Hematopoietic multipotent progenitor cell (in vitro differentiated cells): ENCODE results near the gene RARB. TPM values are rescaled to one million over a fixed set of nuclear protein-coding genes. Genes with fewer than 3 reads are reported as not detected.

Experiments used
- DNase-seq, 3 donors: peaks; one replicate each; pipeline ENCODE4 v3.0.0-alpha.2; 2011 to 2015; ENCODE audit warnings: low read depth in 2 of 3, low spot score in 2 of 3
- total RNA-seq: library from RNA; depleted of rRNA; stranded (reverse); fragments of >200 nt; gene quantifications from one replicate; pipeline ENCODE4 v1.2.3, GENCODE V29; 2012

Gene RARB
- total RNA-seq, 1 donor: under 0.01 TPM

DNA sequence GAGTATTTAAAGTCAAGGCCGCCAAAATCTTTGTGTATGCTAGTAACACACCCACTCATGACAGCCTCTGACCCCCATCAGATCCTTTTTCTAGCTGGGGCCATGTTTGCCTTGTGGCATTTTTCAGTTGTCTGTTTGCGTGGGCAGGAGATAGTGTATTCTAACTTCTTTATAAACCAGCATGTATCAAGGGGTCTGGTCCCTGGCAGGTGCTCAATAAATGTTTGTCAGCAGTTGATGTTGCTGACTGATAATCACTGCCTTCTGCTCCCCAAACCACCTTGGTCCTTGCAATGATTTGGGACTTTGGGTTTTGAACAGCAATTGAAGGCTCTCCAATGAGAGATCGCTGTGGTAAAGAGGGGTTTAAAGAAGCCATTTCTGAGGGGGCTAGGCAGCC, 19.2 kb downstream of the RARB start:
- no peak for DNase-seq

DNA sequence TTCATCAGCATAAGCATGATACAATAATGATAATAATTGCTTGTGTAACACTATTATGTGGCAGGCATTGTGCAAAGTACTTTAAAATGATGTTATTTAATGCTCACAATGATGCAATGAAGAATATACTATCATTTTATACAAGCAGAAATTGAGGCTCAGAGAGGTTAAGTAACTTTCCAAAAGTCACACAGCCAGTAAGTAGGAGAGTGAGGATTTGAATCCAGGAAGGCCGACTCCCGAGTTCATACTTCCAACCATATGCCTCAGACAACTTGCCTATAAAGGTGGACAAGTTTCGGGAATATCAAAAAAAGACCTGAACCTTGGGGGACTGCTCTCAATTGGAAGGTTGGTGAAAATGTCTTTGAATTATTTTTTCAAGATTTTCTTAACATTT, 19.9 kb downstream of the RARB start:
- DNase-seq: no peak

DNA sequence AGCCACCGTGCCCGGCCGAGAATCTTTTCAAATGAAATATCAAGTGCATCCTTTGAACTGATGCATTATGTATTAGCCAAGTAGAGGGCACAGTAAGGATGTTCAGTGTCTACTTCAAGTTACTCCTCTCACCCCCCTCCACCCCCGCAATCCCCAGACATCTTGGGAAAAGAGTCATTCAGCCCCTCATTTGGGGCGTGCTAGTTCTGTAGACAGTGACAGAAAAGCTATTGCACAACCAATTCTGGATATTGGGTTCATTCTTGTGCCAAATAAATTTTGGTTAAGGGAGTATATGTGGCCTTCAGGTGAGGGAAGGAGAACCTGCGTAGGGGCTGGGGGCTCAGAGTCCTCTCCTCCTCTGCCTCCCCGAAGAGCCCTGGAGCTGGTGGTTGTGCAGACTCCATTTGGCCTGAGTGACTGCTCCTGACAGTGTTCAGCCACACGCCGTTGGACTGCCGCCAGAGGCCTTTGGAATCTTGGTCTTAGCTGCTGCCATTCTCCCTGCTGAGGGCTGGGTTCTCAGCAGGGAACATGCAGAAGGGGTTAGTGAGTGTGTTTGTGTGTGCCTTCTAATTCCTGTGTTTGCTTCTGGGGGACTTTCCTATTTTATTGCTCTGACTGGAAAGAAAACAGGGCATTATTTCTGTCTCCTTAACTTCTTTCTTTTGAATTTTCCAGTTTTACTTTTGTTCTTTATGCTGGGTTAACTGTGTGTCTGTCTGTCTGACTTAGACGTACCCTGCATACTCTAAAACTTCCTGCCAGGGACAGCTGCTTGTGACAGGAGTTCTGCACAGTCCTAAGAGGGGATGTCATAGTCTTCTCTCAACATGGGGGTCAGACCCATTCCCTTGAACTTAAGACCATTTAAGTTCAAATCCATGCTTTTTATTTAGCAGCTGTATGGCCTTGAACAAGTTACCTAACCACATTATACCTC, 21.0 kb downstream of the RARB start:
- no peak for DNase-seq

DNA sequence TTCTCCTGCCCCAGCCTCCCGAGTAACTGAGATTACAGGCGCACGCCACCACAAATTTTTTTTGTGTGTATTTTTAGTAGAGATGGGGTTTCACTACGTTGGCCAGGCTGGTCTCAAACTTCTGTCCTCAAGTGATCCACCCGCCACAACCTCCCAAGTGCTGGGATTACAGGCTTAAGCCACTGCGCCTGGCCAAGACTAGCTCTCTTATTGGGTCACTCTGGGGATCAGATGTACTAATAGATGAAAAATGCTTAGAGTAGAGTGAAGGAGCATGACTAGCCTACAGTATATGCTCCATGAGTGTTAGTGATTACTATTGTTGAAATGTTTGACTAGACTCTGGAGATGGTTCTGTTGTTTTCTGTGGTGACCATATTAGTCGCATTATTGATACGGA, 21.8 kb downstream of the RARB start:
- no peak for DNase-seq

DNA sequence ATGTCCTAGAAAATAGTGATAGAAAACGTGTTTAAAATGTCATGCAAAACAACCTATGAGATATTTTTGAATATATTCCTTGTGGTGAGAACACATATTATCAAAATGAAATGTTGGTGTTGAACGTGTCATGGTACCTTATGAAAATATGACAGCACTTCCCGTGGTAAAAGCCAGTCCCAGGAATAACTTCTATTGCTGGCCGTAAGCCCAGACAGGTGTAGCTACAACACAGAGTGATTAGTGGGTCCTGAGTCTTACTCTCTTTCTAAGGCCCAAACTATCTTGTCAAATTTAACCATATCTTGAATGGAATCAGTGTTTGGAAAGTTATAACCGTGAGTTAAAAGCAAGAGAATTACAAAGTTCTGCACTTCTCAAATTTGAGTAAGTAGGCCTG, 24.1 kb downstream of the RARB start:
- no peak for DNase-seq

DNA sequence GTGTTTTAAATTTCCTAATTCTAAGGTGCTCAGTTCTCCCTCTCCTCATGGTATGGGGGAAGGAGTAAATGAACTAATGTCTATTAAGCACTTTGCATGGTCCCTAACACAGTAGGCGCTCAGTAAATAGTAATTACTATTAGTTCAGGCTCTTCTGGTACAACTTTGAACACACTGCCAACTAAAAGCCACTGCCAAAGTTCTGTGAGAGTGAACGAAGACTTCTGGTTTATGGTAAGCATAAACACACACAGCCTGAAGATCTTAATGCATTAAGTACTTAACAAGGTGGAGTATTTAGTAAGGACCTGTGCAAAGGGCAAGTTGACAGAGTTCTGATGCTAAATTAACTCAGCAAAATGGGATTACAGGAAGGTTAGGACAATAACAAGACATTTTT, 24.7 kb downstream of the RARB start:
- no peak for DNase-seq

DNA sequence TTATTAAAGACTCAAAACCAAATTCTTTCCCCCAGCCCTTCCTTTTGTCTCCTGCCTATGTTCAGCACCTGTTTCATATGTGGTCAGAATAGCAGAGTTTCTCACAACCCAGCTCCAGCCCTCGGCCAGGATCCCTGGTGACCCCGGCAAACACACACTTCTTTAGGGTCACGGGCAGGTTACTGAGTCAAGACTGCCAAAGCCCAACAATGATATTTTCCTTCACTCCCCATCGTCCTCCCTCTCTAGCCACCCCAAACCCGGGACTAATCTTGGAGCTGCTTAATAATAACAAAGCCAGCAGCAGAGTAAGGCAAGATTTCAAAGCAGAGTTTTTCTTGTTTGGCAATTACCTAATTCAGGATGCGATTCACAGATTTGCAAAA, 25.5 kb downstream of the RARB start:
- no peak for DNase-seq

DNA sequence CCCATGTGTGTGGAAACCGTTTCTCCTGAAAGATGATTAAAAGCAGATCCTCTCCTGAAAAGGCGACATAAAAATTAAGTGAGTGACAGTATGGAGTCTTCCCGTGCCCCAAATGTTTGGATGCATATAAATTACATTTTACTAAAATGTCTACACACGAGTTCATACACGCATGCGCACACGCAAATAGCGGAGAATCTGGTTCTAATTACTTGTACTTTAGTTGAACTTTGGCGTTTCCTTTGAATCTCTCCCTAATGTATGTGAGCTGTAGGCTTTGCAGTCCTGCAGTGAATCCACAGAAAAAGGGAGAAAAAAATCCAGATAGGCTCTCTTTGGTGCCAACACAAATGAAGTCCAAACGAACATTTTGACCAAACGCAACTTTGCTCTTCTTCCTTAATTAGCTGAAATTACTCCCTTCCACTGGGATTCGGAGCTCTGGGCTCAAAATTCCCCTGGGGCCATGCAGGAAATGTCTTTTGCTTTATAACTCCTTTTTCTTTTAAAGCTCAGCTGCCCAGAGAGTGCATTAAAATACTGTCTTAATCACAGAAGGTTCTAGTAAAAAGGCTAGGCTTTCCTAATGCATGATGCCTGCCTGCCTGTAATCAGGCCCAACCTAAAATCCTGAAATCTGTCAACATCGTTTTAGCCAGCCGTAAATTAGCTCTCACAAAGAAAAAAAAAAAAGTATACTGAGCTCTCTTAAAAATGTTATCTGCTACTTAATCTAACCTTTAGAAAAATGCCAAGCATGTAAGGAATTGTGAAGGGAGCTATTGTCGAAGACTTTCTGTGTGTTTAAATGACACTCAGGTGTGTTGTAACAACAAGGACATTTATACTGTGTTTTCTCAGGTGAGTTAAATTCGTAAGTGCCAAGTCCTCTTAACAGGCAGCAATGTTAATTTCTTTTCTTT, 26.2 kb downstream of the RARB start:
- no peak for DNase-seq

DNA sequence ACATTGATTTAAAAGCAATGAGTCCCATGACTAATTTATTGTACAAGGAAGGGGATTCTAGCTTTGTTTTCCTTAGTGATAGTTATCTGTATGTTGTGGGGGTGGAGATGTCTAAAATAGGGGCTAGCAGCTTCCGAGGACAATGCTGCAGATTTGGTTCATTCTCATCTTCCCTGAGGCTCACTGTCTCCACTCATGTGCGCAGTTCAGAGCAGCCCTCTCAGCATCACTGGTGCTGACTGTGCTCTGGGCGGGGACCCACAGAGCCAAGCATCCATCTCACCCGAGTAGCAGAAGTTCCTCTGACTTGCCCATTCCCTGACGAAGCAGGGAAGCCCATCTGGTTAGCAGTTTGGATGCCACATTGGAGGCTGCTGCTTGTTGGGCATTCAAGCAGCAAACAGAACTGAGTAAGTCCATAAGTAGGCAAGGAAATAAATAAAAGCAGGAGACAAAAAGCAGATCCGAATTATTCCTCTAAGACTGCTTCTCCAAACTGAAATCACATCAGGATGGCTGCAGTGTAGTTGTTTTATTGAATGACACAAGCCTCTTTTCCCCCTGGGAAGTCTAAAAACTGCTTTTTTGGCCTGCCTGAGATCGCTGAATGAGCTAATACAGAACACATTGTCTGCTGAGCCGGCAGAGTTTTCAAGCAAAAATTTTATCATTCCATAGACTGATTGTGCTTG, 27.5 kb downstream of the RARB start:
- no peak for DNase-seq

DNA sequence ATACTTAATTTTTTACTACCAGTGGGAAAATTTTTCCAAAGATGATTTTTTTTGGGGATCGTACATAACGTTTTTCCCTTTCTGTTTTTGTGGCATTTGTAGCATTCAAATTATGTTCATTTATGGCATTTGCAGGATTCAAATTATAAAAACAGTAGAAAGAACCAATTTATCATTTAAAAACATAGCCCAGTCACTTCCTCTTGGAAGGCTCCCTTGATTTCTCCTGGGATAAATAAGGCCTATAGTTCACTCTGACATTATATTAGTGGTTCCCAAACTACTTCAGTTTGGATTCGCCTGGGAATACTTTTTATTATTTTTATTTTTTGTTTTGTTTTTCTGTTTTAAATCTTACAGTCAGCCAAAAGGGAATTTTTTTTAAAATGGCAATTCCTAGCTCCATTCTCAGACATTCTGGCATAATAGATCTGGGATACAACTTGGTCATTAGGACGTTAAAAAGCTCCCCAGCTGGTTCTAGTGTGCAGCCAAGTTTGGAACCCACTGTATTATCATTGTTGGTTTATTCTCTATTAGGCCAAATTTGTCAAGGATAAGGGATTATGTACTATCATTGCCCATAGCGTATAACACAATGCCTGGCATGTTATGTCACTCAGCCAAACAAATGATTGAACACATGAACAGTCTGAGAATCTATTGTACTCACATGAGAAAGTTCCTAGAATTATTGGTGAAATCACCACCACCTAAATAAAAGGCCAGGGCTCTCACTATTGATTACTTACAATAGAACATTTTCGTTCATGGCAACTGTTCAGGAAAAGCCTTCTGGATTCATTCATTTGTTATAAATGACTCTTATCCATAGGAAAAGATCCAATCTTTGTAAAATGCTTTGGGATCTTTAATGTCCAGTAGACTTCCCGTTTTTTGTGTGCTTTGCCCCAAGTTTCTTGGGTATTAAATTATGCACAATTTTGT, 28.9 kb downstream of the RARB start:
- no peak for DNase-seq

DNA sequence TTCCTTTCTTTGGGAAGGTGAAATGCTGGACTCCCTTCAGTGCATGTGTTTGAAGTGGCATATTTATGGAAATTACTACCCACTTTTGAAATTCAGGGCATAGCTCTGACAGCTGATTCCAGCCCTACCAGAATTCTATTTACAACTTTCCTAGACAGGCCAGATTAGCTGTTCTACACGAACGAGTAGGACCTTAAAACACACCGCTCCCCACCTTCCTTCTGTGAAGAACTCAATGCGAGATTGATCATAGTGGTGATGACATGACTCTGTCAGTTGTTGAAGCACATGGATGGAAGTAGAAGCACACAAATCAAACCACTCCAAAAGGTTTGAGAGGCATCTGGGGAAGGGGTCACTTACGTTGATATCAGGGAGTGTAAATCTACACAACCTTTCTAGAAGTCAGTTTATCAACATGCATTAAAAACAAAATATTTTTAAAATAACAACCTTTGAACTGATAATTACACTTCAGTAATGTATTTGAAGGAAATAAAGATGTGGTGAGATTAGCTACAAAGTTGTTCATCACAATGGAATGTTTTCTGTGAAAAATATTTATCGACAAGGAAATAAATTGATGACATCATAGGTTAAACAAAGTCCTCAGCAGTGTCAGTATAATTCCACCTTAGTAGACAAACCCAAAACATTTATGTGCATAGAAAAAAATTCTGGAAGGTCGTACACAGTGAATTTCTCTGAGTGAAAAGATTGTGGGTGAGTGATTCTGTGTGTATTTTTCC, 29.8 kb downstream of the RARB start:
- DNase-seq: no peak

DNA sequence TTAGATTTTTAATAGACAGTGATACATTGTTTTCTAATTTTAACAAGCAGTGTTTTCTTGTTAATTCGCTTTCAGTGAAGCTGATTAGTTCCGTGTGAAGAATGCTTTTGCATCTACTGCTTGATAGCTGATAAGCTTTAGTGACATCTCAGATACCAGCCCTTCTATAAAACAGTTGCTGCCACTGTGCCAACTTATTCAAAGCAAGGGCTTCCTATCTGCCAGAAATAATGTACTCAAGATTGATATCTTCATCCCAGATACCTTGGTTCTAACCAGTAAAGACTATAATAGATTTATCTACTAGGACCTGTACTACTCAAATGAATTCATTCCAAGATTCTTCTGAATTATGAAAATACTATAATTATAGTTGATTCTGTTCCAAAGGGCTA, 30.4 kb downstream of the RARB start:
- DNase-seq: no peak

DNA sequence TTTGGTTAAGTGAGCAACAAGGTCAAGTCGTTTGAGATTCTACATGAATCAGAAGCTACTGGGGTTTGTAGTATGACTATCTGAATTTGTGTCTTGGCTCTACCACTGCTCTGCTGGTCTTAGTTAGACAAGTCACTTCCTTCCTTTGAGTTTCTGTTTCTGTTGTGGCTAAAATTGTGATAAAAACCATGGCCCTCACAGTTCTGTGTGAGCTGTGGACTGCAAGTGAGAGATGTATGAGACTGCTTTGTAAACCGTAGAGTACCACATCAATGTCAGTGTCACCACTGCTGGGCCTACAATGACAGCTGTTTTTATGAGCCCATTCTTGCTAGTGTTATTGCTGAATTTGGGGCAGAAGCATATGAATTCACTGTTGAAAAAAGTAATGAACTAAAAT, 32.7 kb downstream of the RARB start:
- DNase-seq: peak in 2 of 3 donors; percentile 35 to 73

DNA sequence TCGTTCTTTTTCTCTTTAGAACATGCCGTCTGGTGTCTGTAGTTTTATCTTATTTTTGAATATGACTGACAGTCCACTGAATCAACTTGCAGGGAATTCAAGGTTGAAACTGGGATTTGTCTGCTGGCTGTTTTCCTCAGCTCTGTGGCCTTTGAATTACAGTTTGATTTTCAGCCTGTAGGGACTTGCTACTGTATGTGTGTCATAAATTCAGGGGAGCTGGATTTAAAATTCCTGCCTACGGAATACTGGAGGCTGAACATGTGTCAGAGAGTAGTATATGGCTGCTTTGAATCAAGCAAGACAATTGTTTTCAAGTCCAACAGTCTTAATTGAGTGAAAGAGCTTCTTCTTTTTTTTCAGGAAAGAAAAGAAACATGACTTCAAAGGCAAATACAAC, 33.9 kb downstream of the RARB start:
- DNase-seq: no peak

DNA sequence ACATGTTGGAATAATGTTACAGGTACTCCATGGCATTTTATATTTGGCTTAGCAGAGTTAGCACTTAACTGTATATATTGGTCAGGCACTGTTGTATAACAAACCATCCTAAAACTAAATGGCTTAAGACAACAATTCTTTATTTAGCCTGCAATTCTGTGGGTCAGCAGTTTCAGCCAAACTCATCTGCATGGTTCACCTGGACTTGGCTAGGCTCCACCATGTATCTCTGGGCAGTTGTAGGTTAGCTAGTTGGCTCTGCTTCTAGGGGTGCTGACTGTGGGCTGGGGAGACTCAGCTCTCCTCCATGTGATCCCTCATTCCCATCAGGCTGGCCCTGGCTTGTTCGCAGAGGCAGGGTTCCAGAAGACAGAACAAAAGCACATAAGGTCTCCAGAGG, 34.4 kb downstream of the RARB start:
- DNase-seq: no peak

DNA sequence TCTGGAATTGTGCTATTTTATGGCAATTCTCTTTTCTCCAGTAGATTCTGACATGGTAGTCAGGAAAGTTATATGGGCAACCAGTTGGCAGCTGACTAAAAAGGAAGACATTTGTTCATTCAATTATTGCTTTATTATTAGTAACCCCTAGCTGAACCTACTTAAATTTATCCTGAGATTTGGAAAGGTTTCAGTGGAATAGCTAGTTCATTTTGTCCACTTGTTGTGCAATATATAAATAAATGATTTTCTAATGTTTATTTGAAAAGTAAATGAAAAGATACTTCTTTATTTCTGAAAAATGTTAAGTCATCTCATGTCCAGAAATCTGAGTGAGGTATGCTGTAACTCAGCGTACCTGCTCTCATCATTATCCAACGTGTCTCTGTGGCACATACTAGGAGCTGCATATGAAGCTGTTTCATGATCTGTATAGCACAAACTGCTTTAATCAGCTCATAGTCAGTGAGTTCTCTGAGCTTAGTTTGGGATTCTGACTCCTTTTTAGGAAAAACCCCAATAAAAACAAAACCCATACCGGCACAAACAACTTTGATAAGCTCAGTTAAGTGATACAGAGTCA, 35.9 kb downstream of the RARB start:
- no peak for DNase-seq

DNA sequence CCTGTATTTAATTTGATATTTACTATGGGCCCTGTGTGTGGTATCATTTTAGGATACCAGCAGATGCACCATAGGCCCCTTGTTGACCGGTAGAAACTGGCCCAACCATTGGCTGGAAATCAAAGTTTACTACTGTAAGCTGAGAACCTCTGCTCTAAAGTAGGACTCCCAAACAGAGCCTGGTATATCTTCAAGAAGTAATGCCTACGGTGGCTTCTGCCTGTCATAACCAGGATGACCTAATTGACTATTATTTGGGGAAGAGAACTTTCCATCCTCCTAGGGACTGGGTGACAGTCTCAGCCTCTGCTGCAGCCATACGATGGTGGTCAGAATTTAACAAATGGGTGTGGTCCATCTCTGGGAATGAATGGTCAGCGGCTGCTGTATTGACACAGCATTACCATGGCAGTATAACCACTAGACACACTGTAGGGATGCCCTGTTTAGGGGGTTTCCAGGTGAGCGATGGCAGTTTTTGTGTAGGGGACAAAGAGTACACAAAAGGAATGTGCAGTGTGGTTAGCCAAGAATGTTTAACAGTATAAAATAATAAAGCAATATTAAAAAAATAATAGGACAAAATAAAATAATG, 37.3 kb downstream of the RARB start:
- no peak for DNase-seq

DNA sequence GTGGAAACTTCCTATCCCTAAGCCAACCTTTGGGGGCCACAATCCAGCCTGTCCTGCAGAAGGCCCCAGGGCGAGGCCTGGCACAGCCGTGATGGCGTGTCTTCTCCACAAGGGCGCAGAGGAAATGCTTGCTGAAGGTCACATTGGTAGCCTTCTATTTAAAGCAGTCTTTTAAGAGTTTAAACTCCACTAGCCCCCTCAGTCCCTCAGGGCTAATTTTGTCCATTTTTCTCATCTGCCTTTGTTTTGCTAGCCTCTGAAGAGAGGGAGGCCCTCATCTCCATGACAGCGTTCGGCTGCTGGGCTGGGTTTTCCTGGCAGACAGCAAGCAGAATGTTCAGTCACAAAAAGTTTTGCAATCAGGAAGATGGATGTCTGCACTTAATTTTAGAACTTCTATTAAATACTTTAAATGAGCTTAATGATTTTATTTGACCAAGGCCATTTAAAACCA, 40.8 kb downstream of the RARB start:
- no peak for DNase-seq
